Lower leg skin (tissue), 4 donors: ENCODE results near the gene SLC7A10. TPM values are rescaled to one million over a fixed set of nuclear protein-coding genes. Genes with fewer than 3 reads are reported as not detected.
"Not testable (repeated sequence)": the region's sequence is repeated elsewhere in the genome, so short reads cannot be mapped to it uniquely, and the experiment has no call there.

Source experiments
- DNase-seq, 2 donors: peaks; one replicate each; pipeline ENCODE4 v3.0.0-alpha.2; 2019; ENCODE audit warnings: low spot score in 2 of 2
- H3K4me3 ChIP-seq: fragments of 200-600 bp; sonication (generic); 2 replicates; pipeline ENCODE4 v1.5.1; 2017; ENCODE audit warnings: mild to moderate bottlenecking, low read depth; ENCODE audit not compliant: poor library complexity, severe bottlenecking
- POLR2A ChIP-seq, 2 donors: fragments of 450-650 bp; IDR thresholded peaks; one replicate each; pipeline ENCODE4 v1.6.1; 2016 to 2017; ENCODE audit warnings: antibody characterized with exemption in 2 of 2, mild to moderate bottlenecking in 1 of 2, moderate library complexity in 1 of 2
- WGBS, 2 donors: methylation state at CpG; one replicate each; pipeline ENCODE4 v1.1.5; 2018; 5-methylcytosine and 5-hydroxymethylcytosine counted together
- intact Hi-C: fragments of 100-400 bp; cut with DNase I; formaldehyde crosslinking; loops from one replicate; pipeline ENCODE4 v1.15.0; 2023; ENCODE audit warnings: low total_unique reads
- total RNA-seq, 4 donors: library from RNA; depleted of rRNA; stranded (reverse); fragments of >200 nt; gene quantifications; one replicate each; pipeline ENCODE4 v1.1.0, GENCODE V29; 2016
- TF ChIP-seq, protein P1 (sequence below), 3 donors: fragments of 450-650 bp; IDR thresholded peaks; one replicate each; pipeline ENCODE4 v1.5.1; 2016; ENCODE audit warnings: antibody characterized with exemption in 3 of 3, mild to moderate bottlenecking in 3 of 3, moderate library complexity in 2 of 3

The SLC7A10 gene
- total RNA-seq, 4 donors from 2014 or later = 0.62 TPM; not detected in 3

DNA sequence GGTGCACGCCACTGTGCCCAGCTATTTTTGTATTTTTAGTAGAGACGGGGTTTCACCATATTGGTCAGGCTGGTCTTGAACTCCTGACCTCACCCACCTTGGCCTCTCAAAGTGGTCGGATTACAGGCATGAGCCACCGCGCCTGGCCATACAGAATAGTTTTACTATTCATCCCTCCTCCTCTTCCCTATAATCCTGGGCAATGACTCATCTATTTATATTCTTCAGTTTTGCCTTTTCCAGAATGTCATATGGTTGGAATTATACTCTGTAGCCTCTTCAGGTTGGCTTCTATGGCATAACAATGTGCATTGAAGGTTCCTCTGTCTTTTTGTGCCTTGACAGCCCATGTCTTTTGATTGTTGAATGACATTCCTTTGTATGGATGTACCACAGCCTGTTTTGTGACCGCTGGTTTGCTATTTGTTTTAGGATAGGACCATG lies 53.7 kb downstream of the SLC7A10 start:
- no peak for DNase-seq
- no peak overlapping the region for H3K4me3 ChIP-seq
- no peak for TF ChIP-seq POLR2A (IDR thresholded peaks at IDR 0.05)
- TF ChIP-seq, protein P1, sequence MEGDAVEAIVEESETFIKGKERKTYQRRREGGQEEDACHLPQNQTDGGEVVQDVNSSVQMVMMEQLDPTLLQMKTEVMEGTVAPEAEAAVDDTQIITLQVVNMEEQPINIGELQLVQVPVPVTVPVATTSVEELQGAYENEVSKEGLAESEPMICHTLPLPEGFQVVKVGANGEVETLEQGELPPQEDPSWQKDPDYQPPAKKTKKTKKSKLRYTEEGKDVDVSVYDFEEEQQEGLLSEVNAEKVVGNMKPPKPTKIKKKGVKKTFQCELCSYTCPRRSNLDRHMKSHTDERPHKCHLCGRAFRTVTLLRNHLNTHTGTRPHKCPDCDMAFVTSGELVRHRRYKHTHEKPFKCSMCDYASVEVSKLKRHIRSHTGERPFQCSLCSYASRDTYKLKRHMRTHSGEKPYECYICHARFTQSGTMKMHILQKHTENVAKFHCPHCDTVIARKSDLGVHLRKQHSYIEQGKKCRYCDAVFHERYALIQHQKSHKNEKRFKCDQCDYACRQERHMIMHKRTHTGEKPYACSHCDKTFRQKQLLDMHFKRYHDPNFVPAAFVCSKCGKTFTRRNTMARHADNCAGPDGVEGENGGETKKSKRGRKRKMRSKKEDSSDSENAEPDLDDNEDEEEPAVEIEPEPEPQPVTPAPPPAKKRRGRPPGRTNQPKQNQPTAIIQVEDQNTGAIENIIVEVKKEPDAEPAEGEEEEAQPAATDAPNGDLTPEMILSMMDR (IDR thresholded peaks at IDR 0.05) = no peak
- WGBS, 2 donors = 81 to 84% methylated on average over 6 of the region's 6 CpGs
- intact Hi-C loops = no loop called here

DNA sequence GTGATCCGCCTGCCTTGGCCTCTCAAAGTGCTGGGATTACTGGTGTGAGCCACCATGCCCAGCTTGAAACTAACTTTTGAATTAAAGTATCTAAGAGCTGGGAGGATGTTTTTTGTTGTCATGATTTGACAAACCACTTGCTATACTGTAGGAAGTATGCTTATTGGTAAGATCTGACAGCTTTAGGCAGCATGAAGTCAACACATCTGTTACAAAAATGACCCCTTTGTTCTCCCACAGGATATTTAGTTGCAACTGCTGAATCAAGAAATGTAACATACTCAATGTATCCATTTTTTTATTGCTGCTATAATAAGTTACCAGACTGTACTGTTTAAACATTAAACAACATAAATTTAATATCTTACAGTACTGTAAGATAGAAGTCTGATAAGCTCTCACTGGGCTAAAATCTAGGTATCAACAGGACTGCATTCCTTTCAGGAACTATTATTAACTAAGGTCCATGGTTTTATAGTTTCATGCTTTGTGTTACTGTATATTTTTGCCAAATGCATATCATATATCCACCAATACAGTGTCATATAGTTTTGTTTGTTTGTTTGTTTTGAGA lies 54.3 kb downstream of the SLC7A10 start:
- no peak for DNase-seq
- no peak overlapping the region for H3K4me3 ChIP-seq
- WGBS, 2 donors = 89 to 100% methylated on average over 1 of the region's 1 CpG
- TF ChIP-seq, protein P1 (IDR thresholded peaks at IDR 0.05) = no peak
- intact Hi-C loops = no loop called here

DNA sequence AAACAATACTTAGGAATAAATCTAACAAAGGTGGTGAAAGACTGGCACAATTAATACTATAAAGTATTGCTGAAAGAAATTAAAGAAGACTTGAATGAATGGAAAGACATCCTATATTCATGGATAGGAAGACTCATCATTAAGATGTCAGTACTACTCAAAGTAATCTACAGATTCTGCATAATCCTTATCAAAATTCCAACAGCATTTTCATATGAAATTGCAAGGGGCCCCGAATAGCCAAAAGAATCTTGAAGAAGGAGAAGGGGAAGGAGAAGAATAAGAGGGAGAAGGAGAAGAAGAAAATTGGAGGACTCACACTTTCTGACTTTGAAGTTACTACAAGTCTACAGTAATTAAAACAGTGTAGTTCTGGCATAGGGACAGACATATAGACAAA lies 57.1 kb downstream of the SLC7A10 start:
- intact Hi-C loops = no loop called here
- 82 to 93% methylated on average over 1 of the region's 1 CpG for WGBS, 2 donors

DNA sequence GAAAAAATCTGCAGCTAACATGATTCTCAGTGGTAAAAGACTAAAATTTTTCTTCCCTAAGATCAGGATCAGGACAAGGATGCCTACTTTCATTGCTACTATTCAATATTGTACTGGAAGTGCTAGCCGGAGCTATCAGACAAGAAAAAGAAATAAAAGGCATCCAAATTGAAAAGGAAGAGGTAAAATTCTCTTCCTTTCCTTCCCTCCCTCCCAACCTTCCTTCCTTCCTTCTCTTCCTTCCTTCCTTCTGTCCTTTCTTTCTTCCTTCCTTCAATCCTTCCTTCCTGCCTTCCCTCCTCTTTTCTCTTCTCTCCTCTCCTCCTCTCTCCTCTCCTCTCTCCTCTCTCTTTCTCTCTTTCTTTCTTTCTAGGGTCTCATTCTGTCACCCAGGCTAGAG lies 58.2 kb downstream of the SLC7A10 start:
- H3K4me3 ChIP-seq = no peak overlapping the region
- intact Hi-C loops = no loop called here
- TF ChIP-seq POLR2A (IDR thresholded peaks at IDR 0.05) = no peak
- DNase-seq = no peak
- 91 to 100% methylated on average over 1 of the region's 1 CpG for WGBS, 2 donors

More for the DNA sequence above, 57.1 kb downstream of the SLC7A10 start:
- no peak overlapping the region for H3K4me3 ChIP-seq
- TF ChIP-seq, protein P1 (IDR thresholded peaks at IDR 0.05) = no peak
- TF ChIP-seq POLR2A (IDR thresholded peaks at IDR 0.05) = no peak
- DNase-seq = no peak

DNA sequence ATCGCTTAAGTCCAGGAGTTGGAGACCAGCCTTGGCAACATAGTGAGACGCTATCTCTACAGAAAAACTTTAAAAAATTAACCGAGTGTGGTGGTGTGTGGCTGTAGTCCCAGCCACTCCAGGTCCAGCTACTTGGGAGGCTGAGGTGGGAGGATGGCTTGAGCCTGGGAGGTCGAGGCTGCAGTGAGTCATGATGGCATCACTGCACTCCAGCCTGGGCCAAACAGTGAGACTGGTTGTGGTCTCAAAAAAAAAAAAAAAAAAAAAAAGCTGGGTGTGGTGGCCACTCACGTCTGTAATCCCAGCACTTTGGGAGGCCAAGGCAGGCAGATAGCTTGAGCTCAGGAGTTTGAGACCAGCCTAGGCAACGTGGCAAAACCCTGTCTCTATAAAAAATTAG lies 59.6 kb downstream of the SLC7A10 start:
- H3K4me3 ChIP-seq, DNase-seq, intact Hi-C loops: not testable (repeated sequence)
- WGBS, 2 donors = 59 to 77% methylated on average over 6 of the region's 6 CpGs

DNA sequence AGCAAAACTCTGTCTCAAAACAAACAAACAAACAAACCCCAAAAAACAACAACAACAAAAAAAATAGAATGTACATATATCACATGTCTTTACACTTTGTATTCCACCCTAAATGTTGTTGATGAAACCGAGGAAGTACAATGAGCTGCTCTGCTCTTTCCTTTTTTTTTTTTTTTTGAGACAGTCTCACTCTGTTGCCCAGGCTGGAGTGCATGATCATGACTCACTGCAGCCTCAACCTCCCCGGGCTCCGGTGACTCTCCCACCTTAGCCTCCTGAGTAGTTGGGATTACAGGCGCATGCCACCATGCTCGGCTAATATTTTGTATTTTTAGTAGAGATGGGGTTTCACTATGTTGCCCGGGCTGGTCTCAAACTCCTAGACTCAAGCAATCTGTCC lies 62.2 kb downstream of the SLC7A10 start:
- DNase-seq = no peak
- TF ChIP-seq POLR2A (IDR thresholded peaks at IDR 0.05) = no peak
- TF ChIP-seq, protein P1 (IDR thresholded peaks at IDR 0.05) = no peak
- H3K4me3 ChIP-seq = no peak overlapping the region
- intact Hi-C loops = no loop called here
- WGBS, 2 donors = 72 to 89% methylated on average over 6 of the region's 6 CpGs

DNA sequence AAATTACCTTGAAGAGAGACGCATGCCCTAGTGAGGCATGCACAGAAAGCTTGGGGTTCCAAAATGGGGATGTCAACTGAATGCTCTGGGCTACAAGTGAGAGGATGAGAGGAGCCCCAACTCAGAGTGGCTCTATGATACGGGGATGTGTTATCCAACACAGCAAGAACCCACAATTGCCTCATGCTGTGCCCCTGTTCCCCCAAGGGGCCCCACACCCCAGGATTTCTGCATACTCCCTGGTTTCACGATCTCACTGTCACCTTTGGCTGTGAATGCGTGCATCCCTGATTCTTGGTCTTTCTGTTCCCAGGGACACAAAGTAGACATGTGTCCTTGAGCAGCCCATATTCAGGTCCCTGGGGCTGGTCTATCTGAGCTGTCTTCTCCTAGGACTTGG lies 64.4 kb downstream of the SLC7A10 start:
- WGBS, 2 donors = 57 to 91% methylated on average over 4 of the region's 4 CpGs
- no peak for DNase-seq

More for the DNA sequence above, 64.4 kb downstream of the SLC7A10 start:
- TF ChIP-seq POLR2A (IDR thresholded peaks at IDR 0.05) = no peak
- TF ChIP-seq, protein P1 (IDR thresholded peaks at IDR 0.05) = no peak
- intact Hi-C loops = no loop called here
- H3K4me3 ChIP-seq = no peak overlapping the region
